ENCODE results near the gene ICE1. TPM values are rescaled to one million over a fixed set of nuclear protein-coding genes. Genes with fewer than 3 reads are reported as not detected.

Gene ICE1
- total RNA-seq, 2 experiments from 2014 or later = 37.6 to 39.1 TPM

DNA sequence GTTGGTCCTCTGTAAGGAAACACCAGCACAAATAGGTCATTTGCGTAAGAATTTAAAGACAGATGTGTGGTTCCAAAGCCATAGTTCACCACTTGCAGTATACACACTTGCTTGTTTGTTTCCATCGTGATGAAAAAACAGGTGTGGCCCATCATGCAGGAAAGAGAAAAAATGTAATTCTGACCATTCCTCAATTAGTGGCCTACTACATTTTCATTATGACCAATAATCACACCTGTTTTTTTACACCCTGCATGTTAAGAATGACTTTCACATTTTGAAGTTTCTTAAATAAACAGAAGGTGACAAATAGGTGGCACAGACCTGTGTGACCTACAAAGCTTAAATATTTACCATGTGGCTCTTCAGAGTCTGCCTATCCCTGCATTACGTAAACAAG, 2.2 kb upstream of the ICE1 start:
- CTCF ChIA-PET = no interaction called here
- Histone ChIP-seq H3K27ac (ENCODE audit: low read depth in 1 of 2, low read length in 2 of 2) (no peak overlapping the region), H3K9me3 (ENCODE audit: control insufficient read depth in 1 of 2, insufficient read depth in 1 of 2, low read length in 2 of 2) (no peaks in the 10 kb centered on the region), H3K4me3 (ENCODE audit: low read length) (no peak overlapping the region), H3K36me3 (ENCODE audit: insufficient read depth, low read length) (no peaks in the 10 kb centered on the region), H3K4me1 (ENCODE audit: insufficient read depth, low read length) (peaks cover 31% of the 10 kb centered on the region), H3K27me3 (ENCODE audit: control insufficient read depth in 1 of 2, insufficient read depth in 2 of 2, low read length in 2 of 2) (no peaks in the 10 kb centered on the region)
- Mint-ChIP-seq H3K4me1 (ENCODE audit: low read depth) (peaks cover 26% of the 10 kb centered on the region), H3K9me3 (no peaks in the 10 kb centered on the region), H3K27ac (no peak overlapping the region), H3K27me3 (no peaks in the 10 kb centered on the region), H3K36me3 (ENCODE audit: low read depth) (peaks cover 17% of the 10 kb centered on the region), H3K4me3 (peak overlapping the region; percentile 98)
- TF ChIP-seq, protein P1, sequence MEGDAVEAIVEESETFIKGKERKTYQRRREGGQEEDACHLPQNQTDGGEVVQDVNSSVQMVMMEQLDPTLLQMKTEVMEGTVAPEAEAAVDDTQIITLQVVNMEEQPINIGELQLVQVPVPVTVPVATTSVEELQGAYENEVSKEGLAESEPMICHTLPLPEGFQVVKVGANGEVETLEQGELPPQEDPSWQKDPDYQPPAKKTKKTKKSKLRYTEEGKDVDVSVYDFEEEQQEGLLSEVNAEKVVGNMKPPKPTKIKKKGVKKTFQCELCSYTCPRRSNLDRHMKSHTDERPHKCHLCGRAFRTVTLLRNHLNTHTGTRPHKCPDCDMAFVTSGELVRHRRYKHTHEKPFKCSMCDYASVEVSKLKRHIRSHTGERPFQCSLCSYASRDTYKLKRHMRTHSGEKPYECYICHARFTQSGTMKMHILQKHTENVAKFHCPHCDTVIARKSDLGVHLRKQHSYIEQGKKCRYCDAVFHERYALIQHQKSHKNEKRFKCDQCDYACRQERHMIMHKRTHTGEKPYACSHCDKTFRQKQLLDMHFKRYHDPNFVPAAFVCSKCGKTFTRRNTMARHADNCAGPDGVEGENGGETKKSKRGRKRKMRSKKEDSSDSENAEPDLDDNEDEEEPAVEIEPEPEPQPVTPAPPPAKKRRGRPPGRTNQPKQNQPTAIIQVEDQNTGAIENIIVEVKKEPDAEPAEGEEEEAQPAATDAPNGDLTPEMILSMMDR (IDR thresholded peaks at IDR 0.05) = no peak
- intact Hi-C loops (cut with DNase I, micrococcal nuclease) = loop anchor here (5.0 kb wide), 3 partner anchors 72 to 1212 kb away; partner anchors contain the start of genes MED10 (in 1 of the 2), NSUN2 (in 1 of the 2) and SRD5A1 (in 1 of the 2)
- POLR2A ChIA-PET = interaction anchor here (2.7 kb wide), 1 partner anchor 1213 kb away, joined by 14 read pairs; the partner anchor contains the start of genes NSUN2 and SRD5A1
- DNase-seq (no peak), ATAC-seq (ENCODE audit: poor library complexity) (no peak)

DNA sequence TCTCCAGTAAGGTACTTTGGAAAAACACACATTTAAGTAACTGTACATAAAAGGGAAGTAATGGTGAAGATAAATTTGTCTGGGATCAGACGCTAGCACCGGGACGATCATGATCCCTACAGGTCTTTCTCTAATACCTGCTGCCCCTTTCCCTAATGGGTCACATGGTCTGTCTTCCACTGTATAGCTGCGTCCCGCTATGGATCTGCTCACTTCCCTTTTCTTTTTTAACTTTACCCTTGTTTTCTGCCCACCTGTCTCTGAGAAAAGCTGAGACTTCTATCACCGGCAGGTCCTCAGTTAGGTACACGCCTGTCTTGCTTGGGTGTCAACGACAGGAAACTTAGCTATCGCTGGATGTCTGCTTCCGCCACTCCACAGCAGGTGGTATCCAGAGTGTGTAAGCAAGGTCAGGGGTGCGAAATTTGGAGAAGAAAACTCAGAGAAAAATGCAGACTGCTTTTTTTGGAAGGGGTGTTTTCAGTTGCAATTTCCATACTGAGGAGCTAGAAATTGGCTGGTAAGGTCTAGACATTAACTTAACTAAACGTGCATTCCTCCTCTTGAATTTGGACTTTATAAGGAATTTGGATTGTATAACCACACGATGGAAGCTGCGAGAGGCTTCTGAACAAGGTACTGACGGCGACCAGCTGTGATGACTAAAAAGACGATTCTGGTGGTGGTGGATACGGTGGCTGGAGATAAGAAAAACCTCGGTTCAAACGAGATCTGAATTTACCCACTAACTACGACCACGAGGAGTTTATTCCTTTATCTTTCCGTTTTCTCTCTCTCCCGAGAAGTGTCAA, 1.1 kb upstream of the ICE1 start:
- DNase-seq (peak in 7 of 14 experiments; percentile 3 to 55 (median 38)), ATAC-seq (ENCODE audit: poor library complexity) (no peak)
- Mint-ChIP-seq H3K27me3 (no peaks in the 10 kb centered on the region), H3K36me3 (ENCODE audit: low read depth) (peaks cover 14% of the 10 kb centered on the region), H3K4me1 (ENCODE audit: low read depth) (peaks cover 26% of the 10 kb centered on the region), H3K4me3 (peak overlapping the region; percentile 98), H3K27ac (no peak overlapping the region), H3K9me3 (no peaks in the 10 kb centered on the region)
- POLR2A ChIA-PET = interaction anchor here (0.6 to 2.7 kb wide), 13 partner anchors 9 to 1324 kb away, joined by 3 to 15 read pairs (median 5); partner anchors contain the start of genes MED10, NSUN2, SRD5A1 and TENT4A
- no peaks in the 10 kb centered on the region for H3K27me3 ChIP-seq (ENCODE audit: control insufficient read depth in 1 of 2, insufficient read depth in 2 of 2, low read length in 2 of 2)
- H3K36me3 ChIP-seq (ENCODE audit: insufficient read depth, low read length) = no peaks in the 10 kb centered on the region
- CTCF ChIA-PET = interaction anchor here (1.4 kb wide), 1 partner anchor 9 kb away, joined by 3 read pairs; no protein-coding TSS in a partner anchor
- intact Hi-C loops (cut with DNase I, micrococcal nuclease) = loop anchor here (1.0 to 5.0 kb wide), 4 partner anchors 71 to 1211 kb away; partner anchors contain the start of genes MED10 (in 1 of the 2), NSUN2 (in 1 of the 2) and SRD5A1 (in 1 of the 2)
- H3K4me1 ChIP-seq (ENCODE audit: insufficient read depth, low read length) = peaks cover 31% of the 10 kb centered on the region
- peak overlapping the region; percentile 79 for H3K4me3 ChIP-seq (ENCODE audit: low read length)
- TF ChIP-seq, protein P1 (IDR thresholded peaks at IDR 0.05) = no peak
- H3K9me3 ChIP-seq (ENCODE audit: control insufficient read depth in 1 of 2, insufficient read depth in 1 of 2, low read length in 2 of 2) = no peaks in the 10 kb centered on the region
- H3K27ac ChIP-seq (ENCODE audit: low read depth in 1 of 2, low read length in 2 of 2) = peak overlapping the region; percentile 94 to 97

DNA sequence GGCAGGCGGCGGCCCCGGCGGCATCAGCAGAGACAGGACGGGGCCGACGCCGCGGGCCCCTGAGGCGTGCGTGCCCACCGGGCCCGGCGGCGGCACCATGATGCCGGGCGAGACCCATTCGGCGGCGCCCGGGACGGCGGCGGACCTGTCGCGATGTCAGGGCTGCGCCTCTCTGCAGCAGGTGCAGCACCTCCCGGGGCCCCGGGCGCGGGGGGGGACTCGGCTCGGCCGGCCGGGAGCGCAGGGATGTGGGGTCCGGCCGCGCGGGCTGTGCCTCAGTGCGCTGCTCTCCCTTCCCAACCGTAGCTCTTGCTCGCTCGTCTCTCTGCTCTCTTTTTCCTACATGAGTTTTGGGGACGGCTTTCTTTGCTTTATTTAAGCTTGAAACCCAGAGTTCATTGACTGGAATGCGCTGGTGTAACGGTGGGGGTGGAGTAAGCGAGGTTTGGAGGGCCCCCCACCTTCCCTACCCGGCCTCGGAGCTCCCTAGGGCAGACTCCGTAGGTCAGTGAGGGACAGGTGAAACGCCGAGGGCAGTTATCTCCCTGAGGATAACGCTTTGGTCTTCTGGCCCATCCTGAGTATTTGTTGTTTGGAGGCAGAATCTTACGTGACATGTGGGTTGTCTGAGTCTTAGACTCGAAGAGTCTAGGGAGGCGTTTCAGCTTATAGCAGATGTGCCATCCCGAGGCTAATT, 490 bp downstream of the ICE1 start:
- H3K9me3 ChIP-seq (ENCODE audit: control insufficient read depth in 1 of 2, insufficient read depth in 1 of 2, low read length in 2 of 2) = no peaks in the 10 kb centered on the region
- ChIA-PET POLR2A (interaction anchor here (0.7 to 2.7 kb wide), 15 partner anchors 12 to 1323 kb away, joined by 3 to 15 read pairs (median 4); partner anchors contain the start of genes MED10, NSUN2, SRD5A1 and TENT4A), CTCF (no interaction called here)
- peak overlapping the region in 1 of 2 donors; percentile 94 for H3K27ac ChIP-seq (ENCODE audit: low read depth in 1 of 2, low read length in 2 of 2)
- no peak overlapping the region for H3K27ac Mint-ChIP-seq
- intact Hi-C loops (cut with DNase I, micrococcal nuclease) = loop anchor here (1.0 to 5.0 kb wide), 5 partner anchors 69 to 1290 kb away; partner anchors contain the start of genes MED10 (in 1 of the 2), NSUN2 (in 1 of the 2), SRD5A1 (in 1 of the 2) and TENT4A (in 1 of the 2)
- H3K4me3 Mint-ChIP-seq = peak overlapping the region; percentile 98
- H3K4me3 ChIP-seq (ENCODE audit: low read length) = peak overlapping the region; percentile 79
- peaks cover 31% of the 10 kb centered on the region for H3K4me1 Mint-ChIP-seq (ENCODE audit: low read depth)
- peaks cover 16% of the 10 kb centered on the region for H3K36me3 Mint-ChIP-seq (ENCODE audit: low read depth)
- H3K36me3 ChIP-seq (ENCODE audit: insufficient read depth, low read length) = no peaks in the 10 kb centered on the region
- H3K27me3 Mint-ChIP-seq = no peaks in the 10 kb centered on the region
- no peaks in the 10 kb centered on the region for H3K9me3 Mint-ChIP-seq
- peaks cover 32% of the 10 kb centered on the region for H3K4me1 ChIP-seq (ENCODE audit: insufficient read depth, low read length)
- TF ChIP-seq, protein P1 (IDR thresholded peaks at IDR 0.05) = no peak
- ATAC-seq (ENCODE audit: poor library complexity) = peak; percentile 14
- H3K27me3 ChIP-seq (ENCODE audit: control insufficient read depth in 1 of 2, insufficient read depth in 2 of 2, low read length in 2 of 2) = no peaks in the 10 kb centered on the region
- DNase-seq = peak in 1 of 14 experiments; percentile 9

Data from CD4-positive, alpha-beta T cell (primary cell).